GM21423 (cell line): ENCODE data around the gene ZSCAN5A.
A peak's percentile ranks its signal among the peaks of the same experiment; 100 is the strongest.
"Not testable (repeated sequence)": the region's sequence is repeated elsewhere in the genome, so short reads cannot be mapped to it uniquely, and the experiment has no call there.

Experiments used
- ATAC-seq: cut with Tn5 transposase; IDR thresholded peaks from one replicate; pipeline ENCODE4 v1.9.1; 2021; ENCODE audit warnings: mild to moderate bottlenecking, moderate library complexity; ENCODE audit not compliant: unreplicated experiment

The ZSCAN5A gene, protein sequence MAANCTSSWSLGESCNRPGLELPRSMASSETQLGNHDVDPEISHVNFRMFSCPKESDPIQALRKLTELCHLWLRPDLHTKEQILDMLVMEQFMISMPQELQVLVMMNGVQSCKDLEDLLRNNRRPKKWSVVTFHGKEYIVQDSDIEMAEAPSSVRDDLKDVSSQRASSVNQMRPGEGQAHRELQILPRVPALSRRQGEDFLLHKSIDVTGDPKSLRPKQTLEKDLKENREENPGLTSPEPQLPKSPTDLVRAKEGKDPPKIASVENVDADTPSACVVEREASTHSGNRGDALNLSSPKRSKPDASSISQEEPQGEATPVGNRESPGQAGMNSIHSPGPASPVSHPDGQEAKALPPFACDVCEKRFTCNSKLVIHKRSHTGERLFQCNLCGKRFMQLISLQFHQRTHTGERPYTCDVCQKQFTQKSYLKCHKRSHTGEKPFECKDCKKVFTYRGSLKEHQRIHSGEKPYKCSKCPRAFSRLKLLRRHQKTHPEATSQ

DNA sequence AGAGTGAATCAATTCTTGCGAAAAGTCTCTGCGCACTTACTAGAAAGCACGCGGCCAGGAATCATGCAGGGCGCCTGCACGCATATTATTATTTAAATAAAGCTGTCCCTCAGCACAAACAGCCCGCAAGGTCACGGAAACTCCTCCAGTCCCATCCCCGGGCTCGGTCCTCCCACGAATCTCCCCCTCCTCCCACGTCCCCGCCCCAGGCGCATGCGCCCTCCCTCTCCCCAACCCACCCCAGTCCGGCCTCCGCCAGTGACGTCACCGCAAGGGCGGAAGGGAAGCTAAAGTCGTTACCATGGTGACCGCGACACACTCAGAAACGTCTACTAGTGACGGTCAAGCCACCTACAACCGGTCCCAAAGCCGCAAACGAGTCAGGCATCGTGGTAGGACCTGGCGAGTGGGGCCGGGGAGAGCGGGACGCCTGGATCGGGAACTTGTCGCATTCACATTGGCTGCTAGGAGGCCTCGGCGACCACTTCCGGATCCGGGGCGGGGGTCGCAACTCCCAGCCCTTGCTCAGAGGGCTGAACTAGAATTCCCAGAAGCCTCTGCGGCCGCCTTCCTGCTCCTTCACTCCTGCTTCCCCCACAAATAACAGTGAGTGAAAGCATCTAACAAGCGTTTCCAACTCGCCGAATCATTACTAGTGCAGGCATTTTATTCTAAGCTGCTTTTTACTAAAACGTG is at the start of gene ZSCAN5A:
Gene ZSCAN5A (minus strand): TSS at position 459 of the 696 bp plus-strand sequence. CDS start 89,793 bp downstream, outside the sequence.
- peak; percentile 79 for ATAC-seq

DNA sequence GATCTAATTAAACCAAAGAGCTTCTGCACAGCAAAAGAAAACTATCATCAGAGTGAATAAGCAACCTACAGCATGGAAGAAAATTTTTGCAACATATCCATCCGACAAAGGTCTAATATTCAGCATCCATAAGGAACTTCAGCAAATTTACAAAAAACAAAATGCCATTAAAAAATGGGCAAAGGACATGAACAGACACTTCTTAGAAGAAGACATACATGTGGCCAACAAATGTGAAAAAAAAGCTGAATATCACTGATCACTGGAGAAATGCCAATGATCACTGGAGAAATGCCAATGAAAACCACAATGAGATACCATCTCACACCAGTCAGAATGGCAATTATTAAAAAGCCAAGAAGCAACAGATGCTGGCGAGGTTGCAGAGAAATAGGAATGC is 46.2 kb upstream of the ZSCAN5A start:
- ATAC-seq = no peak

DNA sequence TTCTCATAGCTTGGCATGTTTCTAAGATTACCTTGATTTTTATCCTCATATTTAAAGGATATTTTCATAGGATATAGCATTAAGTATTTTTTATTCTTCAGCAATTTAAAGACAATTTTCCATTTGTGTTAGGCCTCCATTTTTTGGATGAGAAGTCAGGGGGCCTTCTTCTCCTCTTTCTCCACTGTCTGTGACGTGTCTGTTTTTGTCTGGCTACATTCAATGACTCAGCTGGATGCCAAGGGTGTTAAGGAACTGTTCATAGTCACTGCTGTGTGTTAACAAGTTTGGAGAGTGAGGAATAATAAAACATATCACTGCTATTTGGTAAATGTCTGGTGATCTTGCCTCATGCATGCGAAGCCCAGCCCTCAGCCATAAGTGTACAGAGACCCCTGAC is 42.3 kb upstream of the ZSCAN5A start:
- no peak for ATAC-seq

DNA sequence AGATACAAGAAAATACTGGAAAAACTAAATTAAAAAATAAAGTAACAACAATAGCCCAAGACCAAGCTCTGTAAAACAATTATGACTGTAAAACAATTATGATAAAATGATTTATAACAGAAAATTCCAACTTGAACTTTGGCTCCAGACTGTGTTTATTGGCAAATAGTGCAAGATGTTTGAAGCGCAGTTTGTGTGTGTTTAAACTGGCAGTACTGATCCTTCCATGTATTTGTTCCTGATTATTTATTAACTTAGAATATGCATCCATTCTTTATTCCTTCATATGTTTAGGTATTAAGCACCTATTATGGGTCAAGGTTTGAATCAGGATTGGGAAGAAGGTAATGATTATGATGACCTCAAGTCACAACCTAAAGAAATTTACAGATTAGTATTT is 40.9 kb upstream of the ZSCAN5A start:
- ATAC-seq = no peak

DNA sequence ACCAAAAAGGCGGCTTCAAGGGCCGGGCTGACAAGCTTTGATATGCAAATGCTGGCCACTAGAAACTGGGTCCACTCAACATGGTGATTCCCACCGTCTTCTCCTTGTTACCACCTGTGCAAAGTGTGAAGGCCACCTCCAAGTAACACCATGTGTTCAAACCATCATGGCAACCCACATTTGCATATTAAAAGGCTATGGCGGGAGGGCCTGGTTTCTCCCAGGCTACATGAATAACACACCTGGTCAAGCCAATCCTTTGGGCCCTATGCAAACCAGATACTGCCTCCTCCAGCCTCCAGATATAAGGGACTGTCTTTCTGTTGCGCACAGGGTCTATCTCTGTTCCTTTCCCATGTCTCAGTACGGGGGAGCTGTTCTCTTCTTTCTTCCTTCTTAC is 36.6 kb upstream of the ZSCAN5A start:
- no peak for ATAC-seq

DNA sequence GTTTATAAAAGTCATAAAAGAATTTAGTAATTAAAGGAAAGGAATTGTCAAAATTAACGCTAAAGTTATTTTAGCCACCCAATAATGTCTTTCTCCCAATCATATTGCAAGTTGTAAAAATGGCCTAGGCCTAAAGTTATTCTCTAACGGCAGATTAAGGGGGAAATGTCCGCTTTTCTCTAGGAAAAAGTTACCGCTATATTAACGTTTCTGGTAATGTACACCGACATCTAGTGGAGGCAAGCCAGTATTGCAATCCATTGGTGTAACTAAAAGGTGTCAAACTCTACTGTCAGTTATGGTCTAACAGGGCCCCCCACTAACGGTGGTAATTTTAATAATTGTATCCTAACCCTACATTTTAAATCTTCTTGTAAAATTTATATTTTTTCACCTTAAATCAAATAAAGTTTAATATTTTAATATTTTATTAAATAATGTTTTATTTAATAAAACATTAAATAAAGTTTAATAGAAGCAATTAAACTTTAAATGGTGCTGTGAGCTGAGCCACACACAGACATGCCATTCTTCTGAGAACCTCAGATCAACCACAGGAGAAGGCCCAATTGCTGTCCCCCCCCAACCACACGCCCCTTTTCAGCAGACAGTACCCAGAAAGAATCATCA is 35.9 kb upstream of the ZSCAN5A start:
- ATAC-seq = no peak

DNA sequence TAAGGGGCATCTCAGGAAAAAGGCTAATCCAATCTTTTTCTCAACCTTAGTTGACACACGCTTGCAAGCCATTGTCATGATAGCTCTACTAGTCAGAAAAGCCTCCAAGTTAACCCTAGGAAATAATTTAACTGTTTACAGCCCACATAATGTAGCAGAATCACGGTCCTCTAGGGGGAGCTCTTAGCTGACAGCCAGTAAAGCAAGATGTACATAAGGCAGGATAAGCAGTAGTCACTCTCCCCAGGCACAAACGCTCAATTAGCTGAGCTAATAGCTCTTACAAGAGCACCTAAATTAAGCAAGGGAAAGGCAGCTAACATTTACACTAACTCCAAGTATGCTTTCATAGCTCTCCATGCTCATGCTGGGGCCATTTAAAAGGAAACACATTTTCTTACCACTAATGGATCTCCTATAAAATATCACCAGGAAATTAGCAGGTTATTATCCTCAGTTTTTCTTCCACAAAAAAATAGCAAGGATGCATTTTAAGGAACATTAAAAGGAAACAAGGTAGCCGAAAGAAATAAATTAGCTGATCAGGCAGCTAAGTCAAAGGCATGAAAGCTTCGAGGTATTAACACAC is 33.7 kb upstream of the ZSCAN5A start:
- ATAC-seq = no peak

DNA sequence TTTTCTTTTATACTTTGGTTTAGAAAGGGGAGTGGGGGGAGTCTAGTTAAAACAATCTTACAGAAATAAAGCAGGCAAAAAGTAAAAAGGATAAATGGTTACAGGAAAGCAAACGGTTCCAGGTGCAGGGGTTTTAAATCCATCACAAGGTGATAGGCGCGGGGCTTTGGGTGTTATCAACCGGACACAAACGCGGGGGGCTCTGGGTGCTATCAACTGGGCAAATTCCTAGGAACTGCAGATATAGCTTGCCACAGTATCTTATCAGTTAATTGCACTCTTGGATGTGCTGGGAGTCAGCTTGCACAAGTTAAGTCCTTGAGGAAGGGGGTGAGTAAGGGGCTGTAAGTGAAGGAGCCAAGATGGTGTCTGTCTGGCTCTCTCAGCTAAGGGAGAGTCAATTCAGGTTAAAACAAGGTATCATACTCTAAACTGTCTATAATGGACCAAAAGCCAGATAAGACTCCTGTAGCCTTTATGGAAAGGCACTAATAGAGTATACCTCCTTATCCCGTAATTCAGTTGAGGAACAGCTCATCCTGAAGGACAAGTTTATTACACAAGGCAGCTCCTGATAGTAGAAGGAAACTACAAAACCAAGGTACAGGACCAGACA is 32.6 kb upstream of the ZSCAN5A start:
- no peak for ATAC-seq

DNA sequence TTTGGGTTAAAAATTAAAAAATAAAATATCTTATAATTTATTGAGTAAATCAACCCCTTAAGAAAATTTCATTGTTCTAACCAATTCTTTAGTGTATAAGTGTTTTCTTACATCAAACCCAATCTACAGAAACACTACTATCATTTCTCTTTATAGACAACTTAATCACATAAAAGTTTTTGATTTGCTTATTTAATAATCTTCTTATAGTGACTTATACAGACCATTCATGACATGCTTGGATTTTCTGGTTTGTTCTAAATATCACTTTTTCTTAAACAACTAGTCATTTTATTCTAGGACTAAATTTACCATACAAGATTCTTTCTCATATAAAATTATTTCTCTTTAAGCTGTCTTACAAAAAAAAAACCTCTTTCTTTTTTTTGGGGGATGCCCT is 27.3 kb upstream of the ZSCAN5A start:
- no peak for ATAC-seq

DNA sequence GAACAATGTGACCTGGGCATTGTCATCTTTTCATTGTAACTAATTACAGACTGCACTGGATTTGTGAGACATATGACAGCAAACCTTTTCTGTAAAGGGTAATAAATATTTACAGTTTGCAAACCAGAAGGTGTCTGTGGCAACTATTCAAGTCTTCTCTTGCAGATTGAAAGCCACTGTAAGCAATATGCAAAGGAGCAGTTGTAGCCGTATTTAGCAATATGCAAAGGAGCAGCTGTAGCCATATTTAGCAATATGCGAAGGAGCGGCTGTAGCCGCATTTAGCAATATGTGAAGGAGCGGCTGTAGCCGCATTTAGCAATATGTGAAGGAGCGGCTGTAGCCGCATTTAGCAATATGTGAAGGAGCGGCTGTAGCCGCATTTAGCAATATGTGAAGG is 24.4 kb upstream of the ZSCAN5A start:
- not testable (repeated sequence) for ATAC-seq

DNA sequence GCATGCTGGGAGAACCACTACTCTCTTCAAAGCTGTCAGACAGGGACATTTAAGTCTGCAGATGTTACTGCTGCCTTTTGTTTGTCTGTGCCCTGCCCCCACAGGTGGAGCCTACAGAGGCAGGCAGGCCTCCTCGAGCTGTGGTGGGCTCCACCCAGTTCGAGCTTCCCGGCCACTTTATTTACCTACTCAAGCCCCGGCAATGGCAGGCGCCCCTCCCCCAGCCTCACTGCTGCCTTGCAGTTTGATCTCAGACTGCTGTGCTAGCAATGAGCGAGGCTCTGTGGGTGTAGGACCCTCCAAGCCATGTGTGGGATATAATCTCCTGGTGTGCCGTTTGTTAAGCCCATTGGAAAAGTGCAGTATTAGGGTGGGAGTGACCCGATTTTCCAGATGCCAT is 22.4 kb upstream of the ZSCAN5A start:
- not testable (repeated sequence) for ATAC-seq

DNA sequence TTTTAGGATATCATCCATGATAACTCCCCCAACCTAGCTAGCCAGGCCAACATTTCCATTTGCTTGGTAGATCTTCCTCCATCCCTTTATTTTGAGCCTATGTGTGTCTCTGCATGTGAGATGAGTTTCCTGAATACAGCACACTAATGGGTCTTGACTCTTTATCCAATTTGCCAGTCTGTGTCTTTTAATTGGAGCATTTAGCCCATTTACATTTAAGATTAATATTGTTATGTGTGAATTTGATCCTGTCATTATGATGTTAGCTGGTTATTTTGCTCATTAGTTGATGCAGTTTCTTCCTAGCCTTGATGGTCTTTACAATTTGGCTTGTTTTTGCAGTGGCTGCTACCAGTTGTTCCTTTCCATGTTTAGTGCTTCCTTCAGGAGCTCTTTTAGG is 20.7 kb upstream of the ZSCAN5A start:
- ATAC-seq = not testable (repeated sequence)

DNA sequence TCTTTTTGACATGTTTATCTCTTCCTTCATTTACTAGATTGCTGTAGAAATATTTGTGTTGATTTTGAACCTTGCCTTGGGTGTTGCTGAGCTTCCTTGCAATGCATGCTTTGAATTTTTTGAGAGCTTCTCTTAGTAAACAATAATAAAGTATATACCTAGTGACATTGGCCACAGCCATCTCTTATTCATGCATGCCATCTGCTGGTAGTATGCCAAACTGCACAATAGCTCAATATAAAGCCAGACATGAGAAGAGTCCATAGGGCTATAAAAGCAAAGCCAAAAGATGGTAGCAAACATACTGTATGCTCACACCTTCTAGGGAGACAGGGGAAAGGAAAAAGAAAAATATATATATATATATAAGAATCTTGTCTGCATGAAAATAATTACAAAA is 18.9 kb upstream of the ZSCAN5A start:
- no peak for ATAC-seq

DNA sequence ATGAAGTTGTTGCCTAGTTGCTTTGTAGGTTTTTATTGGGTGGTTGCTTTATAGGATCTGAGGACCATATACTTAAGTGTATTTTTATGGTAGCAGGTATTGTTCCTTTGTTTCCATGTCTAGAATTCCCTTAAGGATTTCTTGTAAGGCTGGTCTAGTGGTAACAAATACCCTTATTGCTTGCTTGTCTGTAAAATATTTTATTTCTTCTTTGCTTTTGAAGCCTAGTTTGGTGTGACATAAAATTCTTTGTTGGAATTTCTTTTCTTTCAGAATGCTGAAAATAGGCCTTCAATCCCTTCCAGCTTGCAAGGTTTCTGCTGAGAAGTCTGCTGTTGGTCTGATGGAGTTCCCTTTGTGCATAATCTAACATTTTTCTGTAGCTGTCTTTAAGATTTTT is 18.1 kb upstream of the ZSCAN5A start:
- no peak for ATAC-seq

DNA sequence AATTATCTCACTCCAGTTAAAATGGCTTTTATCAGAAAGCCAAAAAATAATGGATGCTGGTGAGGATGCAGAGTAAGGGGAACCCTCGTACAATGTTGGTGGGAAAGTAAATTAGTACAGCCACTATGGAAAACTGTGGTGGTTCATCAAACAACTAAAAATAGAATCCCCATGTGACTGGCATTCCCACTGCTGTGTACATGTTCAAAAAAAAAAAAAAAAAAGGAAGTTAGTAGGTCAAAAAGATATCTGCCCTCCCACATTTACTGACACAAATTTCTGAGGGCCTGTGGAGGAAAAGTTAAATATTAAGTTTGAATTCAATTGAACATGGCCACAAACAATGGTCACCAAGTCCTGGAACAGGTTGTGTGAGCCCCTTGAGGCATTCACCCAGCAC is 9.8 kb upstream of the ZSCAN5A start:
- ATAC-seq = no peak

DNA sequence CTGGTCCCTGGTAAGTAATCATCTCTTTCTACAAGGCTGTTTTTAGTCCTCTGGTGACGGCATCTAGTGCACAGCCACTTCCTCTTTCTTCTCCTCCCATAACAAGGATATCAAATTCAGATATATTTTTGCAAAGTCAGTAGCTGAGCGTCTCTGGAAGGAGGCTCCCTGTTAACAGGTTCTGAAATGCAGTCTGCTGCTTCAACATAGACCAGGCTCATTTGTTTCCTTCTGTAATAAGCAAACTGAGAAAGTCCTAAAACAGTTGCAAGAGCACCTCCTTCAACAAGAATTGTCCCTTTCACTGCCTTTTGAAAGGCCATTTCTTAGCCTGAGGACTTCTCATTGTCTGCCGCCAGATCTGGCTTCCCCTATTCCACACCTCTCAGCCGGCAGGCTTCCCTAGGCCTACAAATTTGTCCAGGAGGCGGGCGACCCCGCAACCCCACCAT is 7.4 kb upstream of the ZSCAN5A start:
- no peak for ATAC-seq

DNA sequence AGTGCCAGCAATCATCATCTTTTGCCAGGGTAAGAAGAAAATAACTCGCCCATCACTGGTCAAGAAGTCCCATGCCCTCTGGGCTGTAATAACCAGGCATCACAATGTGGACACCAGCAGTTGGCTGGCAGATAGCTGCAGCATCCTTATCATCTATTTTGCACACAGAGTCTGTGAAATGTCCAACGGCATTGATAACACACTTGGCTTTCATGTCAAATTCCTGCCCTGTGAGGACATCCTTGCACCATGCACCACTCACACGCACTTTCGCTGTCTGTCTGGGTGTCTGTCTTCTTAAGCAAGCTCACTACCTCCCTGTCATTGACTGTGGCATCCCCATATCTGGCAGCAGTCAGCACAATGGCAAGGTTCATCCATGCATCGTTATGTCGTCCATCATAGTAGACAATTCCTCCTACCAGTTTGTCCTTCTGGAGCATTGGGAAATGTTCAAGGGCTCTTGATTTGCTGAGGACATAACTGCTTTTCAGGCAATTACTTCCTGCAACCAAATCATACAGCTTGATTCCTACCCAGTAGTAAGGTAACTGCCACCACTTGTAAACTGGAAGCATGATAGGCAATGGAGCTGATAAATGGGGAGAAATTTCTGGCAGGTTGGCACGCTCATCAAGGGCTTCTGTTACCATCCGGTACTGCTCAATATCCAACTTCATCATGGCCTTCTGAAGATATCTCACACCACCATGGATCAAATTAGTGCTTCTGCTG is 6.8 kb upstream of the ZSCAN5A start:
- ATAC-seq = no peak

DNA sequence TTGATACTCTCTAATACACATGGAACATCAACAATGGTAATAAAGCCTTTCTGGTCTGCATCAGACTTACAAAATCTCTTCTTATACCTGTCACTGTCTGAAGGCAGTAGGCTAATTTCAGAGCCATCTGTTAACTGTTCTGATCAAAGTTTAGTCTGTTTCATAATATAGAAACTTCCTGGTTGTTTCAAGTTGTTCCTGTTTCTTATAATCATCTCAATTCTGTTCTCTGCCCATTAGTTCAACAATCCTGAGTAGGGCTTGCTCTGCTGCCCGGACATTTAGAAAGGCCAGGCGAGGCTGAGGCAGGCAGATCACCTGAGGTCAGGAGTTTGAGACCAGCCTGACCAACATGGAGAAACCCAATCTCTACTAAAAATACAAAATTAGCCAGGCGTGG is 5.4 kb upstream of the ZSCAN5A start:
- ATAC-seq = no peak

DNA sequence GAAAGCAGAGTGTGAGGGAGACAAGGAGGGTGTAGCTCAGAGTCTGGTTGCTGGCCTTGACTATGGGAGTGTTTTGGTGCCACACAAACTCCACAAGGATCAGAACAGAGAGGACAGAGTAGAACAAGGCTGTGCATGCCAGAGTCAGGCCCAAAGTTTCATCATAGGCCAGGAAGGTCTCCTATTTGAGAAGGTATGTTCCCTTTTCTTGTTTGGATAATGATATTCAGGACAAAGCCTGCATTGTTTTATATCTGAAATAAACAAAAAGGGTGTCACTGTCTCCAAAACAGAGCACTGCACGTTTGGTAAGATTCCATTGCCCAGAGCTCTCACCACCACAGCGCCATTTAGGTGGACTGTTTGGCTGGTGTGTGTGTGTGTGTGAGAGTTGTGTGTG is 3.1 kb upstream of the ZSCAN5A start:
- no peak for ATAC-seq

DNA sequence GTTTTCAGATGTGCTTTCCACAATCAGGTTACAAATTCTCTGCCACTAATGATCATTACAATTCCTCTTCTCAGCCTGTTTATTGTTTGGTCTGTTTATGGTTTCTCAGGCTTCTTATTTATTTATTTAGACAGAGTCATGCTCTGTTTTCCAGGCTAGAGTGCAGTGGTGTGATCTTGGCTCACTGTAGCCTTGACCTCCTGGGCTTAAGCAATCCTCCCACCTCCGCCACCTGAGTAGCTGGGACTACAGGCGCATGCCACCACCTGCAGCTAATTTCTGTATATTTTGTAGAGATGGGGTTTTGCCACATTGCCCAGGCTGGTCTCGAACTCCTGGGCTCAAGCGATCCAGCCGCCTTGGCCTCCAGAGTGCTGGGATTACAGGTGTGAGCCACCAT is 2.1 kb upstream of the ZSCAN5A start:
- ATAC-seq = no peak
